GM18505 (cell line): ENCODE measurements around the gene TNNI2.
"Not testable (repeated sequence)": the region's sequence is repeated elsewhere in the genome, so short reads cannot be mapped to it uniquely, and the experiment has no call there.

ENCODE experiments used
- ATAC-seq: cut with Tn5 transposase; IDR thresholded peaks from one replicate; pipeline ENCODE4 v1.9.1; 2021; ENCODE audit not compliant: unreplicated experiment
- POLR2A ChIP-seq: IDR thresholded peaks from 4 replicates; pipeline ENCODE4 v1.6.1; 2011; ENCODE audit warnings: borderline replicate concordance; ENCODE audit not compliant: insufficient read depth, insufficient read length; ENCODE audit errors: extremely low read depth

The TNNI2 gene

DNA sequence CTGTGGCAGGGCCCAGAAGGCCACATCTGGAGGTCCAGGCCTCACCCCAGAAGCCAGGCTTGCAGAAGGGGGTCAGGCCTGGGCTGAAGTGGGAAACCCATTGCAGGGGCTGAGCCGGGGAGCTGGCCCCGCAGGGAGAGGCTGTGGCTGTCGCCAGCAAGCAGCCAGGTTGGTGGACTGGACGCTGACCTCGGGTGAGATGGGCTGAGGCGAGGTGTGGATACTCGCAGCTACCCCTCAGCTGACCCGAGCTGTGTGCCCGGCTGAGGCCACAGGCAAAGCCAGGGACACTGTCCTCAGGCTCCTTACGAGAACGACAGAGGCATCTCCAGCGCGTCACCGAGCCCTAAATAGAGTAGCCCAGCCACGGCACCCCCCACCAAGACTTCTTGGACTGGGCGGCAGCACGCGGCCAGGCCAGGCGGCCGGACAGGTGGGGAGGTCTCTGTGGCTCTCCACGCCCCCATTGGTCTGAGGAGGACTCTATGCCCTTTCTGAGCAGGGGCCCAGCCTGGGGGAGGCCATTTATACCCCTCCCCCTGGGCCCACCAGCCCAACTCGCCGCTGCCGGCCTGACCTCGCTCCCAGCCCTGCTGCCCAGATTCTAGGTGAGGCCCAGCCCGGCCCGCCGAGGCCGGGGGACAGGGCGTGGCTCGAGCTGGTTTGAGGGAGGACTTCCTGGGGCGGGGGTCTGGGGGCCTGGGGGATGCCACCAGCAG, at the start of gene TNNI2:
Gene TNNI2 (plus strand): TSS at position 556 of the 719 bp plus-strand sequence. CDS start 716 bp downstream, outside the sequence.
- TF ChIP-seq POLR2A = no peak
- no peak for ATAC-seq

DNA sequence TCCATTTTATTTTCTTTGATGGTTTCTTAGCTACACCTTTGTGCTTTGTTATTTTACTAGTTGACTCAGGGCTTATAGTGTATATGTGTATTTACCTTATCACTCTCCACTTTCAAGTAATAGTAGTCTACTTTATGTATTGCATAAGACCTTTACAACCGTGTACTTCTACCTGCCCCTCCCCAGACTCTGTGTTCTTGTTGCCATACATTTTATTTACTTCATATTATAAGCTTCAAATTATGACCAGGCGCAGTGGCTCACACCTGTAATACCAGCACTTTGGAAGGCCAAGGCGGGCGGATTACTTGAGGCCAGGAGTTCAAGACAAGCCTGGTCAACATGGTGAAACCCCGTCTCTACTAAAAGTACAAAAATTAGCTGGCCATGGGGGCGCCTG, 46.9 kb upstream of the TNNI2 start:
- no peak for TF ChIP-seq POLR2A
- ATAC-seq = no peak

DNA sequence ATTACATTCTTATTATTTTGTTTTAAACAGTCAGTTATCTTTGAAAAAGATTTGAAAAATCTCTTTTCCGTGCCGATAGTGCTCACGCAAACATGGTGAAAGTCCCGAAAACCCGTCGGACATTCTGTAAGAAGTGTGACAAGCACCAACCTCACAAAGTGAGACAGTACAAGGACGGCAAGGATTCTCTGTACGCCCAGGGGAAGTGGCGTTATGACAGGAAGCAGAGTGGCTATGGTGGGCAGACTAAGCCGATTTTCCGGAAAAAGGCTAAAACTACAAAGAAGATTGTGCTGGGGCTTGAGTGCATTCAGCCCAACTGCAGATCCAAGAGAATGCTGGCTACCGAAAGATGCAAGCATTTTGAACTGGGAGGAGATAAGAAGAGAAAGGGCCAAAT, 46.3 kb upstream of the TNNI2 start:
- TF ChIP-seq POLR2A = no peak
- ATAC-seq = no peak

DNA sequence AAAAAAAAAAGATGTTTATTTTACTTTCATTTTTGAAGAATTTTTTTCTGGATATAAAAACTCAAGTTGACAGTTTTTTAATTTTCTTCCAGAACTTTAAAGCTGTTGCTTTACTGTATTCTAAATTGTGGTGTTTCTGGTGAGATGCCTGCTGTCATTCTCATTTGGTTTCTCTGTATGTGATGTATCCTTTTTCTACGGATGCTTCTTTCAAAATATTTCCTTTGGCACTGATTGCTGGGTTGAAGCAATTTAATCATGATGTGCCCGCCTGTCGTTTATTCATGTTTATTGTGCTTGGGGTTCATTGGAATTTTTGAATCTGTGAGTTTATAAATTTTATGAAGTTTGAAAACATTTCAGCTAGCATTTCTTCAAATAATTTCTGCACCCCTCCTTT, 45.7 kb upstream of the TNNI2 start:
- no peak for TF ChIP-seq POLR2A
- ATAC-seq = no peak

DNA sequence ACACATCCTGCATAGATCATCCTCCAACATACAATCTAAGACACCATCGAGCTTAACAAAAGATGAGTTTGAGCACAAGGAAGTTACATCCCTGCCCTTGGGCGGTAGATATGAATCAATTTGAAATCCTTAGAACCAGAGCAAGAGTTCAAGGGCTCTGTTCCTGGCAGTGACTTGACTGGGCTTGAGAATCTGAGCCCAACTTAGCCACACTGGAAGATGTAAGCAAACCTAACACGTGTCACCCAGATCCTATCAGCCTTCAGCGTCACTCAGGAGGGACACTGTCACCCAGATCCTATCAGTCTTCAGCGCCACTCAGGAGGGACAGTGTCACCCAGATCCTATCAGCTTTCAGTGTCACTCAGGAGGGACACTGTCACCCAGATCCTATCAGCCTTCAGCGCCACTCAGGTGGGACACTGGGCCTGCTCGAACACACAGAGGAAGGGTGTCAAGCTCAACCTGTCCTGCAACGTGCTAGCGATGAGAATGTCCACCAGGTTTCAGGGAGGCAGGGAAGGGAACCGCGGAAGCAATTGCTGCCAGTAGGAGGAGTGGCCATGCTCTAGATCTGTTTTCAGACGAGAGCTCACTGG, 42.3 kb upstream of the TNNI2 start:
- TF ChIP-seq POLR2A = no peak

DNA sequence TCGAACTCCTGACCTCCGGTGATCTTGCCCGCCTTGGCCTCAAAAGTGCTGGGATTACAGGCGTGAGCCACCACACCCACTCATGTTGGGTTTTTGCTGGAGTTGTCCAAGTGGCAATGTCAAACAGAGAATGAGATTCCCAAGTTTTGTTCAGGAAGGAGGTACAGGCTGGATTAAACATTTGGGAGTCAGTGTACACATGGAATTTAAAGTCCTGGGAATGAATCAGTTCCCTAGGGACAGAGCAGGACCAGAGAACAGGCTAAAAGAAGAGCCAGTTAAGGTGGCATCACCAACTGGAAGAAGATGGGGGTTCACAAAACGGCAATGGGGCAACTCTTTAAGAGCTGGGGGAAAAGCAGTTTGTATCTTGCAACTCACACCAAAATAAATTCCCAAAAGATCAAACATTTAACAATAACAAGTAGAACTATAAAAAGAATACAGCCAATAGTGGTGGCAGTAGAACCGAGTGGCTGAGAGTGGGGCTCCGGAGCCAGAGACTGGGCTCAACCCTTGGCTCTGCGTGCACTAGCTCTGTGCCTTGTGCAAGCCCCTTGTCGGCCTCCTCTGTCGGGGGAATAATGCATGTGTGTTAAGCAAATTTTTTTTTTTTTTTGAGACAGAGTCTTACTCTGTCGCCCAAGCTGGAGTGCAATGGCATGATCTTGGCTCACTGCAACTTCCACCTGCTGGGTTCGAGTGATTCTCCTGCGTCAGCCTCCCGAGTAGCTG, 41.2 kb upstream of the TNNI2 start:
- no peak for ATAC-seq
- TF ChIP-seq POLR2A = no peak

More for the DNA sequence above, 42.3 kb upstream of the TNNI2 start:
- no peak for ATAC-seq

DNA sequence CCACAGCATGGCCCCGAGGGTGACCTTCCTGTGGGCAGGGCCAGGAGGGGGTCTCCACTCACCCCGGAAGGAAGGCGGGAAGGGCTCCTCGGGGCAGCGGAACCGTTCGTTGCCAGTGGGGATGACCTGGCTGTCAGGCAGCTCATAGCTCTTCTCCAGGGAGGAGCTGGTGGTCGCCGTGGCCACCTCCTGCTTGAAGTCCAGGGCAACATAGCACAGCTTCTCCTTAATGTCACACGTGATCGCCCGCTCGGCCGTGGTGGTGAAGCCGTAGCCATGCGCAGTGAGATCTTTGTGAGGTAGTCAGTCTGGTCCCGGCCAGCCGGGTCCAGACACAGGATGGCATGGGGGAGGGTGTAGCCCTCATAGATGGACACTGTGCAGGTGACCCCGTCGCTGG, 35.5 kb upstream of the TNNI2 start:
- no peak for TF ChIP-seq POLR2A
- ATAC-seq = no peak

DNA sequence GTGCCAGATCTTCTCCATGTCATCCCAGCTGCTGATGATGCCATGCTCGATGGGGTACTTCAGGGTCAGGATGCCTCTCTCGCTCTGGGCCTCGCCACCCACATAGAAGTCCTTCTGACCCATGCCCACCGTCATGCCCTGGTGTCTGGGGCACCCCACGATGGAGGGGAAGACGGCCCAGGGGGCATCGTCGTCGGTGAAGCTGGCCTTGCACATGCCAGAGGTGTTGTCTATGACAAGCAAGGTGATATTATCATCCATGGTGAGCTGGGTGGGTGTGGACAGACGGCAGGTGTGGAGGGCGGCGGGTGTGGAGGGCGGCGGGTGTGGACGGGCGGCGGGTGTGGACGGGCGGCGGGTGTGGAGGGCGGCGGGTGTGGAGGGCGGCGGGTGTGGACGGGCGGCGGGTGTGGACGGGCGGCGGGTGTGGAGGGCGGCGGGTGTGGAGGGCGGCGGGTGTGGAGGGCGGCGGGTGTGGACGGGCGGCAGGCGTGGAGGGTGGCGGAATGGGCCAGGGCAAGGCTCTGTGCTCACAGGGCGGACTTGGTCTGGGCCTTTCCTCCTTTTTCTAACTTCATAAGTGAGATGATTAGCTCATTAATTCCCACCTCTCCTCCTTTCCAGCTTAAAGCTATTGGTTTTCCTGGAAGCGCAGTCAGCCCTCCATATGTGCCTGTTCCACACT, 34.8 kb upstream of the TNNI2 start:
- not testable (repeated sequence) for ATAC-seq

DNA sequence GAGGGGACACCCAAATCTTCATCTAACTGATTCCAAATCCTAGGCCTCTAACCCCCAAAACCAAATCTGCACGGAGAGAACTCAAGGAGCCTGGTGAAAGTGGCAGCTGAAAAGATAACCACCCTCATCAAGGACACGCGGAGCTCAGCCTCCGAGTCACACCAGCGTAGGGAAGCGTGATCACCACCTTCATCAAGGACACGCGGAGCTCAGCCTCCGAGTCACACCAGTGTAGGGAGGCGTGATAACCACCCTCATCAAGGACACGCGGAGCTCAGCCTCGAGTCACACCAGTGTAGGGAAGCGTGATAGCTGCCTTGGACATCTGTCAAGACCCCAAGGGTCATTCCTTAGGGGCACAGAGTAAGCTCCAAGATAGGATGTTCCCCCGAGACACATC, 33.3 kb upstream of the TNNI2 start:
- no peak for TF ChIP-seq POLR2A
- no peak for ATAC-seq

DNA sequence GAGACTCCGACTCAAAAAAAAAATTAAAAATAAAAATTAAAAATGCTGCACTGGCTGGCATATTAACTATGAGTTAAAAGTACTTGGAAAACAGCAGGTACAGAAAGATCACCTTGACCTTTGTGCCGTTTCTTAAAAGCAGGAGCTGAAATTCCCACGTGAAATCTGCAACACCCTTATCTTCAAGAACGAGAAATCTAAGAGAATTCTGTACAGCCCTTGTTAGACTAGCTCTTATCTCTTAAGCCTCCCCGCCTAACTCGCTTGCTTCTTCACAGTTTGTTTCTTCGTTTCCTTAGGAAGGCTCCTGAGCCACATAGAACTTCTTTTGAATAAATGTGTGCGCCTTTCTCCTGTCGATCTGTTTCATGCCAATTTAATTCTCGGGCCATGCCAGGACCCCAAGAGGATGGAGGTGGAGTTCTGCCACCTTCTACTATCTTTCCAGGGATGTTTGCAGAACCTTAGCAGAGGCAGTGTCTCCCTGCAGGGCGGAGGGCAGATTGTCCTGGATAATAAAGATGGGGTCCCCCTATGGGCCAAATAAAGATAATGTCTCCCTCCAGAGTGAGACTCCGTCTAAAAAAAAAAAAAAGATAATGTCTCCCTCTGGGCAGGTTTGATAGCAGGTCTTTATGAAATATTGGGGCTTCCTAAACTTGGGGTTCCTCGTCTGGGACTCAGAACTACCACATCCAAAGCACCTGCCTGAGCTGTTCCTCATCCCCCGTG, 31.4 kb upstream of the TNNI2 start:
- ATAC-seq = no peak
- TF ChIP-seq POLR2A = no peak

DNA sequence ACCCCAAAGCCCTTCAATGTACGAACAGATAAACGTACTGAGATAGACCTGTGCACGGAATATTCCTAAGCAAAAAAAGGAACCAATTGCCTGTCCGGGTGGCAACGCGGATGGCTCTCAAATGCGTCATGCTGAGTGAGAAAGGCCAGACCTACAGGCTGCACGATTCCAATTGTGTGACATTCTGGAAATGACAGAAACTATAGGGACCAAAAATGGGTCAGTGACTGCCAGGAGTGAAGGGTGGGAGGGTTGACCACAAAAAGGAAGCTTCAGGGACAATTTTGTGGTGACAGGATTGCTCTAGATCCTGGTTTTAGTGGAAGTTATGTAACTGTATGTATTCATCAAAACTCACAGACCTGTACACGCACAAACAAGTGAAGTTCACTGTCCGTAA, 28.0 kb upstream of the TNNI2 start:
- no peak for ATAC-seq
- no peak for TF ChIP-seq POLR2A

DNA sequence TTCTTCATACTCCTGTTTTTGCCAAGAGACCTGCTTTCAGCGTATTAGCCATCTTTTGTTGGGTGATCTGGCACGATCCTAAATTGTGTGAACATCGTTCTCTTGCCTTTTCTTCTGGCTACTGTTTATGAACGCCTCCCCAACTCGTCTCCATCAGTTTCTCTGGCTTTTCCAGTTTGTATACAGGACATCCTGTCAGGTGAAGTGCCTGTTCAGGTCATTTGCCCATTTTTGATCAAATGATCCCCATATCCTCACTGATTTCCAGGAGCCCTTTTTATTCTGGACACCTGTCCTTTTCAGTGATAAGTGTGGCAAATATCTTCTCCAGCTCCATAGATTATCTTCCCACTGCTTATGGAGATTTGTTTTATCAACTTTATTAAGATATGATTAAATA, 26.5 kb upstream of the TNNI2 start:
- no peak for TF ChIP-seq POLR2A
- no peak for ATAC-seq

DNA sequence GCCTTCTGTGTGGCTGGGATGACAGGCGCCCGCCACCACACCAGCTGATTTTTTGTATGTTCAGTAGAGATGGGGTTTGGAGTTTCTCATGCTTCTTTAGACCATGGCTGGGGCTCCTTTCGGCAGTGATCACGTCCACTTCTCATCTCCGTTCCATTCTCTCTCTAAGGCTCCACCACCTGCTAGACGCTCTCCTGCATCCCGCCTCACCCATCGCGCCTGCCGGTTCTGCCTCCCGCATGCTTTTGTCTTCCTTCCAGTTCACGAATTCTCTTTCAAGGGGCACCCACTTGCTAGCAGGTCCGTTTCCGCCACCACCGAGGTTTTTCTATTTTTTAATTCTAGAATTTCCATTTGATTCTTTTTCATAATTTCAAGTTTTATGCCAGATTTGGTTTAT, 26.0 kb upstream of the TNNI2 start:
- ATAC-seq = no peak
- no peak for TF ChIP-seq POLR2A

DNA sequence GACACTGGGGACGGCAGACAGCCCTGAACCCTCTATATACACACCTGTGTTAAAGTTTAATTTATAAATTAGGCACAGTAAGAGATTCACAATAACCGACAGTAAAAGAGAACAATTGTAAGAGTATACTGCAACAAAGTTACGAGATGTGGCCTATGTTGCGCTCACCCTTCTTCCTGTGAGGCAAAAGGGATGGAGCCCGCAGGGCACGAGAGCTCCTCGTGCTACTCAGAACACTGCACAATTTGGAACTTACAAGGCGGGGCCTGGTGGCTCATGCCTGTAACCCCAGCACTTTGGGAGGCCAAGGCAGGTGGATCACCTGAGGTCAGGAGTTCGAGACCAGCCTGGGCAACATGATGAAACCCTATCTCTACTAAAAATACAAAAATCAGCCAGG, 25.4 kb upstream of the TNNI2 start:
- not testable (repeated sequence) for ATAC-seq
